H1 (cell line): ENCODE results near the gene ZFP91. TPM values are rescaled to one million over a fixed set of nuclear protein-coding genes. Genes with fewer than 3 reads are reported as not detected.

ENCODE experiments used
- CTCF ChIA-PET: fragments of 300-600 bp; sonication (Branson Sonifier 250); formaldehyde crosslinking; loops from one replicate; lab custom pipeline; 2021; ENCODE audit not compliant: partially characterized antibody; lab: Charles Lee
- POLR2A ChIA-PET: fragments of 300-600 bp; sonication (Branson Sonifier 250); formaldehyde crosslinking; loops from one replicate; lab custom pipeline; 2021; ENCODE audit warnings: inconsistent platforms; ENCODE audit not compliant: partially characterized antibody; lab: Charles Lee
- DNase-seq, 2 experiments: peaks; one replicate each; pipeline versions ENCODE4 v3.0.0 to v3.0.0-alpha.2; 2010 to 2022; ENCODE audit warnings: low spot score in 2 of 2, low read depth in 1 of 2, mixed read lengths in 1 of 2
- FAIRE-seq: peaks from 2 replicates; lab custom pipeline; 2011; peaks lifted over from hg19 to GRCh38; lab: Jason Lieb, UNC
- H2AFZ ChIP-seq: 2 replicates; pipeline ENCODE4 v1.8.1; 2012; ENCODE audit warnings: low read length, inconsistent platforms
- H2AK5ac ChIP-seq: 2 replicates; pipeline ENCODE4 v1.6.1; 2013; ENCODE audit warnings: low read depth, low read length
- H2BK120ac ChIP-seq: replicated peaks from 2 replicates; pipeline ENCODE3; 2013; ENCODE audit warnings: low read depth, low read length, inconsistent platforms
- H2BK12ac ChIP-seq: 2 replicates; pipeline ENCODE4 v1.6.1; 2013; ENCODE audit warnings: low read depth, low read length
- H2BK15ac ChIP-seq: 2 replicates; pipeline ENCODE4 v1.6.1; 2013; ENCODE audit warnings: low read length
- H2BK20ac ChIP-seq: 2 replicates; pipeline ENCODE4 v1.6.1; 2013; ENCODE audit warnings: low read length
- H2BK5ac ChIP-seq: 2 replicates; pipeline ENCODE4 v1.6.1; 2013; ENCODE audit warnings: low read depth, low read length
- H3K14ac ChIP-seq: 2 replicates; pipeline ENCODE4 v1.6.1; 2013; ENCODE audit warnings: inconsistent platforms; ENCODE audit not compliant: insufficient read length
- H3K18ac ChIP-seq: 2 replicates; pipeline ENCODE4 v1.6.1; 2013; ENCODE audit warnings: low read length; ENCODE audit errors: extremely low read depth
- H3K23ac ChIP-seq: 2 replicates; pipeline ENCODE4 v1.6.1; 2013; ENCODE audit warnings: inconsistent platforms; ENCODE audit not compliant: insufficient read length
- H3K23me2 ChIP-seq: 2 replicates; pipeline ENCODE4 v1.6.1; 2013; ENCODE audit warnings: low read depth, low read length
- H3K27ac ChIP-seq: 2 replicates; pipeline ENCODE4 v1.6.1; 2011; ENCODE audit warnings: low read depth, low read length, inconsistent platforms
- H3K27me3 ChIP-seq, 4 experiments: replicated peaks in 1 of 4; 1 replicate in 1 of 4; 2 replicates in 3 of 4; pipeline versions ENCODE4 v1.6.1 to v1.8.1; 2011 to 2013; ENCODE audit warnings: low read length in 3 of 4, mild to moderate bottlenecking in 3 of 4, inconsistent platforms in 2 of 4, mixed read lengths in 2 of 4, moderate library complexity in 1 of 4; ENCODE audit not compliant: control insufficient read depth in 3 of 4, insufficient read depth in 3 of 4; ENCODE audit errors: extremely low read depth in 1 of 4
- H3K36me3 ChIP-seq, 4 experiments: 2 replicates each; pipeline versions ENCODE4 v1.6.1 to v1.8.1; 2011 to 2013; ENCODE audit warnings: mild to moderate bottlenecking in 4 of 4, low read length in 3 of 4, moderate library complexity in 2 of 4, control low read depth in 1 of 4, inconsistent platforms in 1 of 4; ENCODE audit not compliant: insufficient read depth in 4 of 4, control insufficient read depth in 2 of 4
- H3K4ac ChIP-seq: replicated peaks from 2 replicates; pipeline ENCODE3; 2013; ENCODE audit warnings: low read length, low read depth, mixed read lengths, inconsistent platforms; ENCODE audit not compliant: insufficient read length
- H3K4me1 ChIP-seq, 4 experiments: replicated peaks in 1 of 4; 1 replicate in 1 of 4; 2 replicates in 3 of 4; pipeline versions ENCODE4 v1.6.1 to v1.8.1; 2011 to 2013; ENCODE audit warnings: low read length in 3 of 4, inconsistent platforms in 2 of 4, mixed read lengths in 1 of 4; ENCODE audit not compliant: insufficient read depth in 4 of 4, control insufficient read depth in 3 of 4
- H3K4me2 ChIP-seq, 2 experiments: 2 replicates each; pipeline versions ENCODE4 v1.6.1 to v1.8.1; 2011 to 2013; ENCODE audit warnings: low read depth in 2 of 2, low read length in 2 of 2, control low read depth in 1 of 2, inconsistent platforms in 1 of 2, mild to moderate bottlenecking in 1 of 2; ENCODE audit not compliant: insufficient read depth in 1 of 2
- H3K4me3 ChIP-seq, 4 experiments: fragments of 200-600, 300-600 bp in 1 of 4; sonication (generic), shearing (Covaris generic), sonication (Bioruptor Twin) in 1 of 4; 2 replicates each; pipeline versions ENCODE4 v1.5.1 to v1.8.1; 2011 to 2016; ENCODE audit warnings: low read length in 4 of 4, low read depth in 3 of 4, control low read depth in 2 of 4, inconsistent platforms in 2 of 4, mild to moderate bottlenecking in 2 of 4, mixed read lengths in 1 of 4, moderate library complexity in 1 of 4; ENCODE audit not compliant: insufficient read depth in 2 of 4; ENCODE audit errors: extremely low read depth in 1 of 4
- H3K56ac ChIP-seq: replicated peaks from 2 replicates; pipeline ENCODE3; 2013; ENCODE audit warnings: low read depth, mild to moderate bottlenecking, mixed read lengths, low read length, inconsistent platforms; ENCODE audit not compliant: insufficient read length
- H3K79me1 ChIP-seq: 2 replicates; pipeline ENCODE4 v1.6.1; 2013; ENCODE audit warnings: low read depth, low read length, control low read depth
- H3K79me2 ChIP-seq, 2 experiments: 2 replicates each; pipeline versions ENCODE4 v1.6.1 to v1.8.1; 2012 to 2013; ENCODE audit warnings: low read length in 2 of 2, mild to moderate bottlenecking in 2 of 2, inconsistent platforms in 1 of 2; ENCODE audit not compliant: insufficient read depth in 2 of 2, control insufficient read depth in 1 of 2
- H3K9ac ChIP-seq, 4 experiments: replicated peaks in 1 of 4; 1 replicate in 1 of 4; 2 replicates in 3 of 4; pipeline versions ENCODE4 v1.6.1 to v1.8.1; 2011 to 2013; ENCODE audit warnings: low read depth in 3 of 4, low read length in 3 of 4, control low read depth in 2 of 4, mild to moderate bottlenecking in 2 of 4, moderate library complexity in 2 of 4, inconsistent platforms in 1 of 4; ENCODE audit errors: extremely low read depth in 1 of 4
- H3K9me3 ChIP-seq, 2 experiments: 2 replicates each; pipeline versions ENCODE4 v1.6.1 to v1.8.1; 2012 to 2013; ENCODE audit warnings: mild to moderate bottlenecking in 2 of 2, moderate library complexity in 2 of 2, control low read depth in 1 of 2, inconsistent platforms in 1 of 2, low read depth in 1 of 2, low read length in 1 of 2, mixed read lengths in 1 of 2; ENCODE audit not compliant: insufficient read depth in 2 of 2
- H4K20me1 ChIP-seq, 2 experiments: replicated peaks in 1 of 2; 2 replicates each; pipeline versions ENCODE3 to v1.8.1; 2011 to 2013; ENCODE audit warnings: inconsistent platforms in 2 of 2, low read length in 2 of 2, mild to moderate bottlenecking in 1 of 2; ENCODE audit not compliant: insufficient read depth in 2 of 2, control insufficient read depth in 1 of 2
- H4K5ac ChIP-seq: 2 replicates; pipeline ENCODE4 v1.6.1; 2013; ENCODE audit warnings: low read length, low read depth, mixed read lengths, inconsistent platforms; ENCODE audit not compliant: insufficient read length
- H4K8ac ChIP-seq: 2 replicates; pipeline ENCODE4 v1.8.0; 2013; ENCODE audit warnings: mild to moderate bottlenecking, moderate library complexity, low read length, inconsistent platforms; ENCODE audit not compliant: insufficient read depth; ENCODE audit errors: extremely low read depth
- H4K91ac ChIP-seq: replicated peaks from 2 replicates; pipeline ENCODE3; 2013; ENCODE audit warnings: low read length, mixed read lengths, inconsistent platforms; ENCODE audit not compliant: insufficient read length
- BRCA1 ChIP-seq: IDR thresholded peaks from 2 replicates; pipeline ENCODE4 v1.6.1; 2012; ENCODE audit warnings: low read depth, low read length, improper control_type of control experiment
- CBX5 ChIP-seq: fragments of 300-800, 300-1000 bp; sonication (generic); IDR thresholded peaks from 2 replicates; pipeline ENCODE4 v1.7.1; 2016; ENCODE audit warnings: antibody characterized with exemption, low read length, low read depth
- CHD2 ChIP-seq: IDR thresholded peaks from 2 replicates; pipeline ENCODE4 v1.6.1; 2012; ENCODE audit warnings: low read length, improper control_type of control experiment
- CREB1 ChIP-seq: IDR thresholded peaks from 2 replicates; pipeline ENCODE4 v1.6.1; 2012; ENCODE audit warnings: inconsistent platforms
- E2F6 ChIP-seq: IDR thresholded peaks from 2 replicates; pipeline ENCODE4 v1.6.1; 2012; ENCODE audit warnings: inconsistent platforms
- FOSL1 ChIP-seq: IDR thresholded peaks from 2 replicates; pipeline ENCODE4 v1.6.1; 2011; ENCODE audit warnings: mild to moderate bottlenecking, low read depth, low read length, moderate library complexity; ENCODE audit not compliant: insufficient read depth
- HDAC6 ChIP-seq: IDR thresholded peaks from one replicate; pipeline ENCODE4 v1.7.1; 2012; ENCODE audit warnings: low read depth, mild to moderate bottlenecking, inconsistent platforms, low read length, moderate library complexity
- NANOG ChIP-seq: IDR thresholded peaks from 2 replicates; pipeline ENCODE4 v1.6.1; 2011; ENCODE audit warnings: low read length, low read depth, mild to moderate bottlenecking, inconsistent platforms; ENCODE audit not compliant: insufficient read depth, poor library complexity, severe bottlenecking
- NRF1 ChIP-seq: IDR thresholded peaks from 2 replicates; pipeline ENCODE4 v1.6.1; 2011; ENCODE audit warnings: mild to moderate bottlenecking, low read depth, low read length, improper control_type of control experiment
- POLR2AphosphoS5 ChIP-seq: IDR thresholded peaks from 2 replicates; pipeline ENCODE4 v1.6.1; 2011; ENCODE audit warnings: low read depth, low read length
- POU5F1 ChIP-seq: IDR thresholded peaks from 2 replicates; pipeline ENCODE4 v1.6.1; 2011; ENCODE audit warnings: low read depth, mild to moderate bottlenecking, low read length, moderate library complexity
- RBBP5 ChIP-seq: IDR thresholded peaks from 2 replicates; pipeline ENCODE4 v1.7.1; 2012; ENCODE audit warnings: low read depth, mild to moderate bottlenecking, inconsistent platforms, low read length, moderate library complexity, borderline replicate concordance
- SP2 ChIP-seq: IDR thresholded peaks from 2 replicates; pipeline ENCODE4 v1.6.1; 2012; ENCODE audit warnings: mild to moderate bottlenecking, low read length, inconsistent platforms
- SUZ12 ChIP-seq: fragments of 200-600 bp; sonication (generic); IDR thresholded peaks from 2 replicates; pipeline ENCODE4 v1.6.1; 2012; ENCODE audit warnings: mild to moderate bottlenecking, inconsistent platforms, low read length, moderate library complexity, mixed read lengths
- YY1 ChIP-seq: IDR thresholded peaks from 2 replicates; pipeline ENCODE4 v1.6.1; 2011; ENCODE audit warnings: low read depth, mild to moderate bottlenecking, low read length
- WGBS, 2 experiments: shearing (Covaris generic) in 1 of 2; methylation state at CpG; one replicate each; pipeline versions ENCODE4 v1.1.6 to v1.1.7; 2013 to 2015; ENCODE audit warnings: low lambda C conversion rate in 2 of 2, mixed read lengths in 2 of 2, inconsistent platforms in 1 of 2, low coverage in 1 of 2, missing lambda C conversion rate in 1 of 2; ENCODE audit not compliant: insufficient replicate concordance in 2 of 2, insufficient coverage in 1 of 2, insufficient read length in 1 of 2; ENCODE audit errors: extremely low coverage in 1 of 2, missing lambda C conversion rate in 1 of 2; 5-methylcytosine and 5-hydroxymethylcytosine counted together
- polyA plus RNA-seq, 7 experiments: library from polyadenylated mRNA; depleted of rRNA in 3 of 7; stranded (reverse) in 5 of 7; unstranded in 2 of 7; fragments of >200 nt in 5 of 7; fragments of 200-250 nt in 2 of 7; gene quantifications; 1 replicate in 5 of 7; 2 replicates in 1 of 7; 4 replicates in 1 of 7; pipeline versions ENCODE4 v1.2.1 to v1.2.3, GENCODE V29; 2011 to 2013; ENCODE audit warnings: missing spikeins in 2 of 7, mixed read lengths in 2 of 7
- total RNA-seq: library from RNA; stranded (reverse); fragmentation: NEBNext Ultra II Directional; extraction: Animal tissue kit (Norgen Biotek cat#: 25700); gene quantifications from 2 replicates; pipeline ENCODE4 v1.2.1, GENCODE V29; 2021

ZFP91 gene
- total and polyA plus RNA-seq, 2 of the 8 experiments (the other 6 are each of a cell fraction or from before 2014, with no cell fraction given): 10.7 to 29.0 TPM

- no peak overlapping the region for H4K5ac ChIP-seq
- H4K91ac ChIP-seq: no peak overlapping the region
- H2BK15ac ChIP-seq: no peak overlapping the region
- no peak overlapping the region for H2AFZ ChIP-seq
- H4K20me1 ChIP-seq: peaks cover 5 to 8% of the 10 kb centered on the region in 2 experiments
- no peaks in the 10 kb centered on the region for H3K79me1 ChIP-seq
- no peak overlapping the region for H3K18ac ChIP-seq
- peaks cover 0 to 96% of the 10 kb centered on the region in 2 experiments; a peak in 3 of 4 replicates for H3K79me2 ChIP-seq
- H3K23me2 ChIP-seq: no peaks in the 10 kb centered on the region
- DNase-seq: no peak
- no peak overlapping the region for H3K23ac ChIP-seq
- whole genome bisulfite sequencing, 2 experiments: 92% methylated on average over 3 of the region's 3 CpGs; no CpG with 5 or more reads in 1 of the 2 experiments
- no peak overlapping the region for H3K4me3 ChIP-seq
- H4K8ac ChIP-seq: no peak overlapping the region
- FAIRE-seq: no peak
- H3K9me3 ChIP-seq: no peaks in the 10 kb centered on the region
- H3K4me2 ChIP-seq: no peak overlapping the region
- no peak overlapping the region for H2AK5ac ChIP-seq
- H2BK5ac ChIP-seq: no peak overlapping the region
- no peak overlapping the region for H3K4ac ChIP-seq
- H2BK20ac ChIP-seq: no peak overlapping the region
- H3K14ac ChIP-seq: no peak overlapping the region
- no peak overlapping the region for H3K56ac ChIP-seq
- H3K9ac ChIP-seq: no peak overlapping the region
- H3K27ac ChIP-seq: no peak overlapping the region
- no peak overlapping the region for H2BK120ac ChIP-seq
- no peak overlapping the region for H2BK12ac ChIP-seq
- ChIA-PET CTCF (no interaction called here), POLR2A (no interaction called here)
- peaks cover 0 to 13% (median 0%) of the 10 kb centered on the region in 4 experiments; a peak in 3 of 8 replicates for H3K36me3 ChIP-seq
- no peaks in the 10 kb centered on the region for H3K27me3 ChIP-seq
- peaks cover 0 to 6% (median 0%) of the 10 kb centered on the region in 4 experiments; a peak in 1 of 7 replicates for H3K4me1 ChIP-seq
- TF ChIP-seq RBBP5 (no peak), CHD2 (no peak), FOSL1 (no peak), CREB1 (no peak), HDAC6 (no peak), SUZ12 (no peak), E2F6 (no peak), NANOG (no peak), SP2 (no peak), YY1 (no peak), POLR2AphosphoS5 (no peak), NRF1 (no peak), BRCA1 (no peak), POU5F1 (no peak), CBX5 (no peak)
Measured at GRCh38 chr11:58596621-58597020, 17.8 kb downstream of the ZFP91 start.
